CD4-positive, alpha-beta T cell (primary cell): Measurements from ENCODE around the gene NPY2R. TPM values are rescaled to one million over a fixed set of nuclear protein-coding genes. Genes with fewer than 3 reads are reported as not detected.

ENCODE experiments used
- ATAC-seq: fragments of 200-7000 bp; cut with Tn5 transposase; one replicate; pipeline ENCODE4 v1.10.0; 2022; ENCODE audit warnings: mild to moderate bottlenecking; ENCODE audit not compliant: poor library complexity
- CTCF ChIA-PET: fragments of 350-600 bp; sonication (Branson Sonifier 250); formaldehyde crosslinking; loops from one replicate; lab custom pipeline; 2021; ENCODE audit warnings: antibody characterized with exemption, inconsistent platforms; lab: Charles Lee
- POLR2A ChIA-PET: fragments of 350-600 bp; sonication (Branson Sonifier 250); formaldehyde crosslinking; loops from one replicate; lab custom pipeline; 2021; ENCODE audit warnings: antibody characterized with exemption, inconsistent platforms; lab: Charles Lee
- DNase-seq, 14 experiments: peaks; one replicate each; pipeline ENCODE4 v3.0.0-alpha.2; 2013 to 2020; ENCODE audit warnings: mixed read lengths in 2 of 14
- H3K27ac ChIP-seq, 2 donors: one replicate each; pipeline versions ENCODE4 v1.5.1 to v1.7.0; 2013; ENCODE audit warnings: low read length in 2 of 2, low read depth in 1 of 2, mild to moderate bottlenecking in 1 of 2
- H3K27me3 ChIP-seq, 2 experiments: 1 replicate in 1 of 2; 2 replicates in 1 of 2; pipeline versions ENCODE4 v1.6.1 to v1.7.0; 2013; ENCODE audit warnings: low read length in 2 of 2, control low read depth in 1 of 2, mild to moderate bottlenecking in 1 of 2, moderate library complexity in 1 of 2; ENCODE audit not compliant: insufficient read depth in 2 of 2, control insufficient read depth in 1 of 2
- H3K36me3 ChIP-seq: one replicate; pipeline ENCODE4 v1.6.1; 2013; ENCODE audit warnings: low read length, control low read depth; ENCODE audit not compliant: insufficient read depth
- H3K4me1 ChIP-seq: one replicate; pipeline ENCODE4 v1.6.1; 2013; ENCODE audit warnings: low read length, control low read depth; ENCODE audit not compliant: insufficient read depth
- H3K4me3 ChIP-seq: one replicate; pipeline ENCODE4 v1.5.1; 2013; ENCODE audit warnings: mild to moderate bottlenecking, low read length, moderate library complexity
- H3K9me3 ChIP-seq, 2 experiments: 1 replicate in 1 of 2; 2 replicates in 1 of 2; pipeline versions ENCODE4 v1.6.1 to v1.7.0; 2013; ENCODE audit warnings: low read length in 2 of 2, mild to moderate bottlenecking in 2 of 2, control low read depth in 1 of 2, moderate library complexity in 1 of 2; ENCODE audit not compliant: control insufficient read depth in 1 of 2, insufficient read depth in 1 of 2
- H3K27ac Mint-ChIP-seq: one replicate; pipeline ENCODE4 v1.8.0; 2020; ENCODE audit warnings: mixed read lengths
- H3K27me3 Mint-ChIP-seq: one replicate; pipeline ENCODE4 v1.8.0; 2021; ENCODE audit warnings: mixed read lengths
- H3K36me3 Mint-ChIP-seq: one replicate; pipeline ENCODE4 v1.8.0; 2021; ENCODE audit warnings: low read depth, mixed read lengths
- H3K4me1 Mint-ChIP-seq: one replicate; pipeline ENCODE4 v1.8.0; 2021; ENCODE audit warnings: low read depth, mixed read lengths
- H3K4me3 Mint-ChIP-seq: one replicate; pipeline ENCODE4 v1.8.0; 2020; ENCODE audit warnings: mild to moderate bottlenecking, mixed read lengths
- H3K9me3 Mint-ChIP-seq: one replicate; pipeline ENCODE4 v1.8.0; 2020; ENCODE audit warnings: mixed read lengths
- intact Hi-C, 2 experiments: fragments of 100-400 bp; cut with DNase I in 1 of 2; cut with micrococcal nuclease in 1 of 2; formaldehyde crosslinking; loops; one replicate each; pipeline versions ENCODE4 v1.15.1 to v1.9.0; 2023 to 2025; cut with DNase I, micrococcal nuclease
- total RNA-seq, 174 experiments: library from RNA in 2 of 174; stranded (reverse) in 2 of 174; gene quantifications; one replicate each; pipeline ENCODE4 v1.2.3 and lab custom pipeline; 2021 to 2026
- TF ChIP-seq, protein P1 (sequence below): fragments of 200-600 bp; IDR thresholded peaks from one replicate; pipeline ENCODE4 v1.8.0; 2022; ENCODE audit warnings: antibody characterized with exemption, mild to moderate bottlenecking

NPY2R gene
- total RNA-seq, 2 experiments from 2014 or later: not detected

GRCh38 chr4:155232432-155232831, 24.0 kb downstream of the NPY2R start:
- H3K27me3 ChIP-seq: no peaks in the 10 kb centered on the region
- TF ChIP-seq, protein P1, sequence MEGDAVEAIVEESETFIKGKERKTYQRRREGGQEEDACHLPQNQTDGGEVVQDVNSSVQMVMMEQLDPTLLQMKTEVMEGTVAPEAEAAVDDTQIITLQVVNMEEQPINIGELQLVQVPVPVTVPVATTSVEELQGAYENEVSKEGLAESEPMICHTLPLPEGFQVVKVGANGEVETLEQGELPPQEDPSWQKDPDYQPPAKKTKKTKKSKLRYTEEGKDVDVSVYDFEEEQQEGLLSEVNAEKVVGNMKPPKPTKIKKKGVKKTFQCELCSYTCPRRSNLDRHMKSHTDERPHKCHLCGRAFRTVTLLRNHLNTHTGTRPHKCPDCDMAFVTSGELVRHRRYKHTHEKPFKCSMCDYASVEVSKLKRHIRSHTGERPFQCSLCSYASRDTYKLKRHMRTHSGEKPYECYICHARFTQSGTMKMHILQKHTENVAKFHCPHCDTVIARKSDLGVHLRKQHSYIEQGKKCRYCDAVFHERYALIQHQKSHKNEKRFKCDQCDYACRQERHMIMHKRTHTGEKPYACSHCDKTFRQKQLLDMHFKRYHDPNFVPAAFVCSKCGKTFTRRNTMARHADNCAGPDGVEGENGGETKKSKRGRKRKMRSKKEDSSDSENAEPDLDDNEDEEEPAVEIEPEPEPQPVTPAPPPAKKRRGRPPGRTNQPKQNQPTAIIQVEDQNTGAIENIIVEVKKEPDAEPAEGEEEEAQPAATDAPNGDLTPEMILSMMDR: no peak
- no peaks in the 10 kb centered on the region for H3K36me3 ChIP-seq
- ATAC-seq: no peak
- DNase-seq: no peak
- no peaks in the 10 kb centered on the region for H3K4me1 ChIP-seq
- Mint-ChIP-seq H3K9me3 (no peaks in the 10 kb centered on the region), H3K36me3 (no peaks in the 10 kb centered on the region), H3K4me1 (no peaks in the 10 kb centered on the region), H3K27me3 (no peaks in the 10 kb centered on the region), H3K4me3 (no peak overlapping the region), H3K27ac (no peak overlapping the region)
- intact Hi-C loops: no loop called here
- H3K4me3 ChIP-seq: no peak overlapping the region
- no peak overlapping the region for H3K27ac ChIP-seq
- H3K9me3 ChIP-seq: peaks cover 0 to 4% of the 10 kb centered on the region in 2 experiments
- ChIA-PET POLR2A (no interaction called here), CTCF (no interaction called here)

GRCh38 chr4:155234206-155234605, 25.8 kb downstream of the NPY2R start:
- DNase-seq (no peak), ATAC-seq (no peak)
- Histone ChIP-seq H3K27ac (no peak overlapping the region), H3K27me3 (no peaks in the 10 kb centered on the region), H3K9me3 (peaks cover 0 to 4% of the 10 kb centered on the region in 2 experiments), H3K4me1 (no peaks in the 10 kb centered on the region), H3K36me3 (no peaks in the 10 kb centered on the region), H3K4me3 (no peak overlapping the region)
- H3K36me3 Mint-ChIP-seq: no peaks in the 10 kb centered on the region
- TF ChIP-seq, protein P1: no peak
- CTCF ChIA-PET: no interaction called here
- H3K27me3 Mint-ChIP-seq: no peaks in the 10 kb centered on the region
- POLR2A ChIA-PET: no interaction called here
- intact Hi-C loops: no loop called here
- no peaks in the 10 kb centered on the region for H3K4me1 Mint-ChIP-seq
- H3K9me3 Mint-ChIP-seq: no peaks in the 10 kb centered on the region
- H3K27ac Mint-ChIP-seq: no peak overlapping the region
- H3K4me3 Mint-ChIP-seq: no peak overlapping the region

GRCh38 chr4:155237567-155237966, 29.1 kb downstream of the NPY2R start:
- ATAC-seq (no peak), DNase-seq (no peak)
- Mint-ChIP-seq H3K36me3 (no peaks in the 10 kb centered on the region), H3K4me3 (no peak overlapping the region), H3K27ac (no peak overlapping the region), H3K9me3 (no peaks in the 10 kb centered on the region), H3K4me1 (no peaks in the 10 kb centered on the region), H3K27me3 (no peaks in the 10 kb centered on the region)
- Histone ChIP-seq H3K36me3 (no peaks in the 10 kb centered on the region), H3K27me3 (no peaks in the 10 kb centered on the region), H3K4me1 (no peaks in the 10 kb centered on the region), H3K27ac (no peak overlapping the region), H3K9me3 (peaks cover 0 to 4% of the 10 kb centered on the region in 2 experiments), H3K4me3 (no peak overlapping the region)
- ChIA-PET CTCF (no interaction called here), POLR2A (no interaction called here)
- intact Hi-C loops: no loop called here
- TF ChIP-seq, protein P1: no peak
